Upper lobe of left lung (tissue), 6 donors: Measurements from ENCODE around the gene ACTRT2. TPM values are rescaled to one million over a fixed set of nuclear protein-coding genes. Genes with fewer than 3 reads are reported as not detected.

ENCODE experiments used
- ATAC-seq, 2 donors: fragments of 200-7000 bp; cut with Tn5 transposase; one replicate each; pipeline ENCODE4 v1.9.1; 2022; ENCODE audit warnings: mild to moderate bottlenecking in 2 of 2, moderate library complexity in 2 of 2; ENCODE audit not compliant: low FRiP score in 2 of 2
- DNase-seq, 2 donors: peaks; one replicate each; pipeline ENCODE4 v3.0.0-alpha.2; 2019 to 2020
- H3K27ac ChIP-seq, 4 donors: fragments of 200-600 bp; sonication (generic); one replicate each; pipeline ENCODE4 v1.5.1; 2016 to 2019
- H3K27me3 ChIP-seq, 4 donors: fragments of 200-600 bp; sonication (generic); one replicate each; pipeline ENCODE4 v1.5.1; 2017 to 2019
- H3K36me3 ChIP-seq, 4 donors: fragments of 200-600 bp; sonication (generic); one replicate each; pipeline ENCODE4 v1.5.1; 2016 to 2019
- H3K4me1 ChIP-seq, 4 donors: fragments of 200-600 bp; sonication (generic); one replicate each; pipeline ENCODE4 v1.5.1; 2018 to 2019
- H3K4me3 ChIP-seq, 4 donors: fragments of 200-600 bp; sonication (generic); one replicate each; pipeline ENCODE4 v1.5.1; 2017 to 2019; ENCODE audit warnings: mild to moderate bottlenecking in 2 of 4, moderate library complexity in 1 of 4
- H3K9me3 ChIP-seq, 4 donors: fragments of 200-600 bp; sonication (generic); one replicate each; pipeline ENCODE4 v1.5.1; 2018 to 2019
- CTCF ChIP-seq, 6 experiments: fragments of 450-650 bp in 4 of 6; fragments of 200-600 bp in 2 of 6; sonication (generic) in 2 of 6; IDR thresholded peaks; one replicate each; pipeline ENCODE4 v1.5.1; 2016 to 2019; ENCODE audit warnings: antibody characterized with exemption in 6 of 6
- EP300 ChIP-seq, 4 donors: sonication (generic); formaldehyde crosslinking; IDR thresholded peaks; one replicate each; pipeline ENCODE4 v1.5.1; 2017; ENCODE audit warnings: antibody characterized with exemption in 4 of 4, control low read depth in 2 of 4
- POLR2A ChIP-seq, 4 donors: fragments of 450-650 bp; IDR thresholded peaks; one replicate each; pipeline ENCODE4 v1.5.1; 2016 to 2017; ENCODE audit warnings: antibody characterized with exemption in 4 of 4, mild to moderate bottlenecking in 2 of 4
- POLR2AphosphoS5 ChIP-seq, 2 donors: sonication (generic); formaldehyde crosslinking; IDR thresholded peaks; one replicate each; pipeline ENCODE4 v1.5.1; 2017; ENCODE audit warnings: antibody characterized with exemption in 2 of 2
- WGBS, 2 donors: methylation state at CpG; one replicate each; pipeline ENCODE4 v1.1.5; 2017 to 2018; 5-methylcytosine and 5-hydroxymethylcytosine counted together
- total RNA-seq, 6 donors: library from RNA; depleted of rRNA in 4 of 6; stranded (reverse); fragments of >200 nt in 4 of 6; gene quantifications; one replicate each; pipeline versions ENCODE4 v1.1.0 to v1.2.1, GENCODE V29; 2016 to 2021
- donor health status: DM: no; HTN: no; CAD: no; lungs with moderate emphysema.
- donor health status: DM: no; HTN: yes; CAD: no; lungs with severe emphysema.

Gene ACTRT2
- total RNA-seq, 6 donors from 2014 or later, result not detected

- TF ChIP-seq POLR2AphosphoS5 (IDR thresholded peaks at IDR 0.05) (no peak), EP300 (IDR thresholded peaks at IDR 0.05) (no peak), CTCF (IDR thresholded peaks at IDR 0.05) (no peak)
- Histone ChIP-seq H3K36me3 (no peaks in the 10 kb centered on the region), H3K27me3 (no peaks in the 10 kb centered on the region), H3K4me1 (no peaks in the 10 kb centered on the region), H3K4me3 (no peak overlapping the region), H3K27ac (no peak overlapping the region), H3K9me3 (peaks cover 4 to 16% (median 9%) of the 10 kb centered on the region in 4 donors)
- ATAC-seq (peak in 1 of 2 donors; percentile 35), DNase-seq (peak; percentile 9 to 39)
- WGBS, 2 donors, result 93% methylated on average over 19 to 20 of the region's 20 CpGs
Measured at GRCh38 chr1:2990376-2991115, 30.7 kb upstream of the ACTRT2 start.

- Histone ChIP-seq H3K27me3 (no peaks in the 10 kb centered on the region), H3K4me1 (no peaks in the 10 kb centered on the region), H3K36me3 (no peaks in the 10 kb centered on the region), H3K27ac (no peak overlapping the region), H3K9me3 (peaks cover 7 to 16% (median 10%) of the 10 kb centered on the region in 4 donors), H3K4me3 (no peak overlapping the region)
- ATAC-seq (no peak), DNase-seq (peak in 1 of 2 donors; percentile 14)
- TF ChIP-seq EP300 (IDR thresholded peaks at IDR 0.05) (no peak), CTCF (IDR thresholded peaks at IDR 0.05) (no peak)
- WGBS, 2 donors, result 61 to 70% methylated on average over 17 to 18 of the region's 18 CpGs
Measured at GRCh38 chr1:2991753-2992495, 29.3 kb upstream of the ACTRT2 start.

- DNase-seq, result no peak
- 76 to 83% methylated on average over 9 of the region's 9 CpGs for WGBS, 2 donors
- Histone ChIP-seq H3K4me1 (no peaks in the 10 kb centered on the region), H3K27ac (no peak overlapping the region), H3K27me3 (no peaks in the 10 kb centered on the region), H3K36me3 (no peaks in the 10 kb centered on the region), H3K9me3 (peaks cover 7 to 13% (median 10%) of the 10 kb centered on the region in 4 donors), H3K4me3 (no peak overlapping the region)
- no peak for ATAC-seq
- TF ChIP-seq CTCF (IDR thresholded peaks at IDR 0.05) (no peak), POLR2AphosphoS5 (IDR thresholded peaks at IDR 0.05) (no peak)
Measured at GRCh38 chr1:2998503-2999100, 22.7 kb upstream of the ACTRT2 start.

GRCh38 chr1:2999138-2999537, 22.1 kb upstream of the ACTRT2 start:
- H3K9me3 ChIP-seq, result peaks cover 7 to 11% (median 8%) of the 10 kb centered on the region in 4 donors
- DNase-seq (no peak), ATAC-seq (no peak)
- H3K4me3 ChIP-seq, result no peak overlapping the region
- WGBS, 2 donors, result 67 to 75% methylated on average over 2 of the region's 2 CpGs
- no peaks in the 10 kb centered on the region for H3K36me3 ChIP-seq
- H3K4me1 ChIP-seq, result no peaks in the 10 kb centered on the region
- no peaks in the 10 kb centered on the region for H3K27me3 ChIP-seq
- TF ChIP-seq EP300 (IDR thresholded peaks at IDR 0.05) (no peak), POLR2A (IDR thresholded peaks at IDR 0.05) (no peak), CTCF (IDR thresholded peaks at IDR 0.05) (no peak), POLR2AphosphoS5 (IDR thresholded peaks at IDR 0.05) (no peak)
- no peak overlapping the region for H3K27ac ChIP-seq
